MCF 10A (cell line): ENCODE data around the gene HOXB5. TPM values are rescaled to one million over a fixed set of nuclear protein-coding genes. Genes with fewer than 3 reads are reported as not detected.

Source experiments
- BruUV-seq: library from RNA; stranded (reverse); fragments of 400-500 nt; replicated peaks from 2 replicates; lab custom pipeline; 2021; lab: Mats Ljungman, UMichigan
- CTCF ChIA-PET: fragments of 300-600 bp; sonication (Branson Sonifier 250); formaldehyde crosslinking; extraction: SDS; loops from one replicate; lab custom pipeline; 2021; ENCODE audit warnings: antibody characterized with exemption, inconsistent platforms; lab: Yijun Ruan, JAX
- POLR2A ChIA-PET: fragments of 300-600, 350-650 bp; sonication (Branson Sonifier 250); formaldehyde crosslinking; extraction: SDS; loops from one replicate; lab custom pipeline; 2020; ENCODE audit warnings: antibody characterized with exemption, inconsistent platforms; lab: Yijun Ruan, JAX
- DNase-seq: peaks from one replicate; pipeline ENCODE4 v3.0.0-alpha.2; 2018; ENCODE audit not compliant: unreplicated experiment
- H3K27ac Mint-ChIP-seq: one replicate; pipeline ENCODE4 v1.8.0; 2022; ENCODE audit warnings: mild to moderate bottlenecking, low read depth, mixed read lengths; ENCODE audit not compliant: unreplicated experiment
- H3K27me3 Mint-ChIP-seq: one replicate; pipeline ENCODE4 v1.8.0; 2022; ENCODE audit warnings: mixed read lengths; ENCODE audit not compliant: insufficient read depth, unreplicated experiment
- H3K36me3 Mint-ChIP-seq: one replicate; pipeline ENCODE4 v1.8.0; 2022; ENCODE audit warnings: mild to moderate bottlenecking, moderate library complexity, mixed read lengths; ENCODE audit not compliant: insufficient read depth, unreplicated experiment
- H3K4me1 Mint-ChIP-seq: one replicate; pipeline ENCODE4 v1.8.0; 2022; ENCODE audit warnings: mixed read lengths; ENCODE audit not compliant: insufficient read depth, unreplicated experiment
- H3K4me3 Mint-ChIP-seq: one replicate; pipeline ENCODE4 v1.8.0; 2022; ENCODE audit warnings: mild to moderate bottlenecking, moderate library complexity, mixed read lengths; ENCODE audit not compliant: unreplicated experiment
- H3K9me3 Mint-ChIP-seq: one replicate; pipeline ENCODE4 v1.8.0; 2022; ENCODE audit warnings: mixed read lengths; ENCODE audit not compliant: unreplicated experiment
- CTCF ChIP-seq: fragments of 200-600 bp; IDR thresholded peaks from one replicate; pipeline ENCODE4 v1.8.0; 2022; ENCODE audit warnings: antibody characterized with exemption, mild to moderate bottlenecking; ENCODE audit not compliant: unreplicated experiment
- intact Hi-C: fragments of 100-400 bp; cut with micrococcal nuclease; formaldehyde crosslinking; loops from 2 replicates; pipeline ENCODE4 v1.14.1; 2022
- total RNA-seq: library from RNA; stranded (reverse); gene quantifications from 2 replicates; pipeline ENCODE4 v1.2.3, GENCODE V29; 2022

Gene HOXB5
- total RNA-seq, 1 experiment from 2014 or later: not detected

- H3K4me3 Mint-ChIP-seq: no peak overlapping the region
- ChIA-PET CTCF (interaction anchor here (0.6 to 1.1 kb wide), 2 partner anchors 14 to 149 kb away, joined by 3 read pairs; no protein-coding TSS in a partner anchor), POLR2A (interaction anchor here (0.7 to 1.4 kb wide), 2 partner anchors 38 to 39 kb away, joined by 3 to 4 read pairs; no protein-coding TSS in a partner anchor)
- H3K27ac Mint-ChIP-seq: no peak overlapping the region
- H3K36me3 Mint-ChIP-seq: no peaks in the 10 kb centered on the region
- H3K4me1 Mint-ChIP-seq: peaks cover 9% of the 10 kb centered on the region
- intact Hi-C loops: no loop called here
- no peak for DNase-seq
- no peaks in the 10 kb centered on the region for H3K9me3 Mint-ChIP-seq
- TF ChIP-seq CTCF: no peak
- no TSS peak for BruUV-seq
- peaks cover 13% of the 10 kb centered on the region for H3K27me3 Mint-ChIP-seq
These were observed 33.5 kb downstream of the HOXB5 start for GRCh38 chr17:48559840-48560817.

- Mint-ChIP-seq H3K4me1 (peaks cover 17% of the 10 kb centered on the region), H3K9me3 (no peaks in the 10 kb centered on the region), H3K4me3 (no peak overlapping the region), H3K27me3 (peaks cover 13% of the 10 kb centered on the region), H3K27ac (no peak overlapping the region), H3K36me3 (no peaks in the 10 kb centered on the region)
- intact Hi-C loops: no loop called here
- POLR2A ChIA-PET: interaction anchor here (1.4 kb wide), 1 partner anchor 37 kb away, joined by 4 read pairs; no protein-coding TSS in a partner anchor
- DNase-seq: no peak
- CTCF ChIA-PET: interaction anchor here (0.6 to 1.1 kb wide), 2 partner anchors 13 to 149 kb away, joined by 3 read pairs; no protein-coding TSS in a partner anchor
- no peak for TF ChIP-seq CTCF
- no TSS peak for BruUV-seq
These were observed 34.3 kb downstream of the HOXB5 start for GRCh38 chr17:48559122-48559839.

- no TSS peak for BruUV-seq
- H3K27ac Mint-ChIP-seq: no peak overlapping the region
- CTCF ChIA-PET: no interaction called here
These were observed 34.8 kb downstream of the HOXB5 start for GRCh38 chr17:48558831-48559121.

More at GRCh38 chr17:48558831-48559121, 34.8 kb downstream of the HOXB5 start:
- Mint-ChIP-seq H3K4me1 (peaks cover 17% of the 10 kb centered on the region), H3K9me3 (no peaks in the 10 kb centered on the region), H3K36me3 (no peaks in the 10 kb centered on the region), H3K4me3 (no peak overlapping the region), H3K27me3 (peaks cover 13% of the 10 kb centered on the region)
- no peak for TF ChIP-seq CTCF
- no peak for DNase-seq
- POLR2A ChIA-PET: interaction anchor here (1.4 kb wide), 1 partner anchor 37 kb away, joined by 4 read pairs; no protein-coding TSS in a partner anchor
- intact Hi-C loops: no loop called here
